MM.1S (cell line): ENCODE measurements around the gene COL11A2.

Experiments
- DNase-seq: peaks from one replicate; pipeline ENCODE4 v3.0.0-alpha.2; 2015
- H2AFZ ChIP-seq: fragments of 300-600 bp; sonication (generic); 2 replicates; pipeline ENCODE4 v1.6.0; 2016; ENCODE audit warnings: antibody characterized with exemption, low read length
- H3F3A ChIP-seq: fragments of 300-600 bp; sonication (generic); 2 replicates; pipeline ENCODE4 v1.6.1; 2016; ENCODE audit warnings: mild to moderate bottlenecking, antibody characterized with exemption, low read length, moderate library complexity, mixed read lengths; ENCODE audit not compliant: insufficient read depth
- H3K27ac ChIP-seq: fragments of 300-600 bp; sonication (generic); 2 replicates; pipeline ENCODE4 v1.5.1; 2016; ENCODE audit warnings: mild to moderate bottlenecking, low read length
- H3K27me3 ChIP-seq: fragments of 300-600 bp; sonication (generic); replicated peaks from 2 replicates; pipeline ENCODE4 v1.6.0; 2016; ENCODE audit warnings: low read length; ENCODE audit not compliant: insufficient read depth
- H3K36me3 ChIP-seq: fragments of 300-600 bp; sonication (generic); replicated peaks from 2 replicates; pipeline ENCODE4 v1.6.1; 2016; ENCODE audit warnings: mild to moderate bottlenecking, low read length, mixed read lengths; ENCODE audit not compliant: insufficient read depth
- H3K4me1 ChIP-seq: fragments of 300-600 bp; sonication (generic); 2 replicates; pipeline ENCODE4 v1.6.1; 2016; ENCODE audit warnings: low read length, mixed read lengths
- H3K4me2 ChIP-seq: fragments of 300-600 bp; sonication (generic); 2 replicates; pipeline ENCODE4 v1.6.0; 2016; ENCODE audit warnings: low read depth, low read length
- H3K4me3 ChIP-seq: fragments of 300-600 bp; sonication (generic); 2 replicates; pipeline ENCODE4 v1.5.1; 2016; ENCODE audit warnings: low read length, mixed read lengths
- H3K79me2 ChIP-seq: fragments of 300-600 bp; sonication (generic); 2 replicates; pipeline ENCODE4 v1.6.1; 2016; ENCODE audit warnings: mixed run types, low read length, mixed read lengths
- H3K9ac ChIP-seq: fragments of 300-600 bp; sonication (generic); 2 replicates; pipeline ENCODE4 v1.6.1; 2016; ENCODE audit warnings: low read length, mixed read lengths
- H3K9me2 ChIP-seq: fragments of 300-600 bp; sonication (generic); replicated peaks from 2 replicates; pipeline ENCODE4 v1.6.1; 2016; ENCODE audit warnings: mild to moderate bottlenecking, low read length, mixed read lengths; ENCODE audit not compliant: insufficient read depth
- H3K9me3 ChIP-seq: fragments of 300-600 bp; sonication (generic); replicated peaks from 2 replicates; pipeline ENCODE4 v1.6.1; 2016; ENCODE audit warnings: mild to moderate bottlenecking, low read length, mixed read lengths; ENCODE audit not compliant: insufficient read depth
- H4K20me1 ChIP-seq: fragments of 300-600 bp; sonication (generic); 2 replicates; pipeline ENCODE4 v1.6.1; 2016; ENCODE audit warnings: mild to moderate bottlenecking, low read length, moderate library complexity, mixed read lengths; ENCODE audit not compliant: insufficient read depth
- CTCF ChIP-seq: fragments of 300-600 bp; sonication (generic); IDR thresholded peaks from 2 replicates; pipeline ENCODE4 v1.5.1; 2016; ENCODE audit warnings: antibody characterized with exemption, low read length, mixed read lengths
- EZH2 ChIP-seq: fragments of 300-600 bp; sonication (generic); optimal IDR thresholded peaks from 2 replicates; pipeline ENCODE3; 2017; ENCODE audit warnings: low read depth, mild to moderate bottlenecking, antibody characterized with exemption, low read length, mixed read lengths
- EZH2phosphoT487 ChIP-seq: fragments of 300-600 bp; sonication (generic); IDR thresholded peaks from 2 replicates; pipeline ENCODE4 v1.6.1; 2018; ENCODE audit warnings: antibody characterized with exemption, low read length

Gene COL11A2

GRCh38 chr6:33116841-33117711 is 75.2 kb downstream of the COL11A2 start:
- Histone ChIP-seq H3K4me2 (no peak overlapping the region), H3K36me3 (no peaks in the 10 kb centered on the region), H3K9ac (no peak overlapping the region), H3K9me2 (no peaks in the 10 kb centered on the region), H3K9me3 (no peaks in the 10 kb centered on the region), H4K20me1 (no peaks in the 10 kb centered on the region), H3K4me3 (no peak overlapping the region), H3K27me3 (peaks cover 47% of the 10 kb centered on the region), H3K4me1 (no peaks in the 10 kb centered on the region), H3K79me2 (no peaks in the 10 kb centered on the region), H3K27ac (no peak overlapping the region), H2AFZ (no peak overlapping the region), H3F3A (no peaks in the 10 kb centered on the region)
- TF ChIP-seq EZH2phosphoT487 = no peak
- TF ChIP-seq CTCF = no peak
- TF ChIP-seq EZH2 = no peak
- DNase-seq = no peak

- Histone ChIP-seq H3K4me3 (no peak overlapping the region), H3K79me2 (no peaks in the 10 kb centered on the region), H3F3A (no peaks in the 10 kb centered on the region), H4K20me1 (no peaks in the 10 kb centered on the region), H3K4me2 (no peak overlapping the region), H3K27ac (no peak overlapping the region), H3K4me1 (no peaks in the 10 kb centered on the region), H3K9ac (no peak overlapping the region), H3K9me3 (no peaks in the 10 kb centered on the region), H3K27me3 (peaks cover 45% of the 10 kb centered on the region), H3K9me2 (no peaks in the 10 kb centered on the region), H2AFZ (no peak overlapping the region), H3K36me3 (no peaks in the 10 kb centered on the region)
- TF ChIP-seq EZH2 = no peak
- TF ChIP-seq EZH2phosphoT487 = no peak
- TF ChIP-seq CTCF = no peak
- DNase-seq = no peak
These were observed 75.8 kb downstream of the COL11A2 start for GRCh38 chr6:33116417-33116816.

GRCh38 chr6:33114406-33114805 is 77.9 kb downstream of the COL11A2 start:
- no peaks in the 10 kb centered on the region for H3K4me1 ChIP-seq
- H3K9me3 ChIP-seq = no peaks in the 10 kb centered on the region
- no peak overlapping the region for H3K27ac ChIP-seq
- no peaks in the 10 kb centered on the region for H3K9me2 ChIP-seq
- no peaks in the 10 kb centered on the region for H3K36me3 ChIP-seq
- DNase-seq = no peak
- no peaks in the 10 kb centered on the region for H3F3A ChIP-seq
- H3K4me3 ChIP-seq = no peak overlapping the region
- H3K79me2 ChIP-seq = no peaks in the 10 kb centered on the region
- H3K4me2 ChIP-seq = no peak overlapping the region
- no peak overlapping the region for H2AFZ ChIP-seq
- no peak overlapping the region for H3K9ac ChIP-seq
- no peaks in the 10 kb centered on the region for H4K20me1 ChIP-seq
- H3K27me3 ChIP-seq = peaks cover 31% of the 10 kb centered on the region
- TF ChIP-seq EZH2phosphoT487 (no peak), CTCF (no peak), EZH2 (no peak)
